ENCODE data around the gene CAPS. TPM values are rescaled to one million over a fixed set of nuclear protein-coding genes. Genes with fewer than 3 reads are reported as not detected.

The CAPS gene
- total RNA-seq = 1.9 and 3.5 TPM in 2 replicates

DNA sequence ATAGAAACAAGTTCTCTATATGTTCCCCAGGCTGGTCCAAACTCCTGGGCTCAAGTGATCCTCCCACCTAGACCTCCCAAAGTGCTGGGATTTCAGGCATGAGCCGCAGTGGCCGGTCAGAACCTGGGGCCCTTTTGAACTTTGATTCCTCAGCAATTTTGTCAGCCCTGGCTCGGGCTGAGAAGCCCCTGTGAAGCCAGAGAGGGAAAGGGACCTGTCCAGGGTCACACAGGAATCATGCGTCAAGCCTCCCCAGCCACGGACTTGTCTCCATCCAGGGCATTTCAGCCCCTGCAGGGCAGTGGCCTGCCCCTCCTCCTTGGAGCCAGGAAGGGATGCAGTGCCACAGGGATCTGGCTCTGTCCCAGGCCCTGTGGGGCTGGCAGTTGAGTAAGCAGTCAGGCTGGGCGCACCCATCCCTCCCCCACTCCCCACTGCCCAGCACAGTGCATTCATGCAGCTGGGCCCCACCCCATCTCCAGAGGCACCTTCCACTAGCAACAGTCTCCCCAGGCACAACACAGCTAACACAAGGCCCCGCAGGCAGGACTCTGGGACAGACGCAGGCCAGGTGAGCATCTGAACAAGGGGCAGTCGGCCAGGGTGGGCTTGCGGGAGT, at the start of gene CAPS:
Gene CAPS (plus strand): TSS at position 516 of the 619 bp plus-strand sequence. CDS start 153 bp downstream, outside the sequence.

DNA sequence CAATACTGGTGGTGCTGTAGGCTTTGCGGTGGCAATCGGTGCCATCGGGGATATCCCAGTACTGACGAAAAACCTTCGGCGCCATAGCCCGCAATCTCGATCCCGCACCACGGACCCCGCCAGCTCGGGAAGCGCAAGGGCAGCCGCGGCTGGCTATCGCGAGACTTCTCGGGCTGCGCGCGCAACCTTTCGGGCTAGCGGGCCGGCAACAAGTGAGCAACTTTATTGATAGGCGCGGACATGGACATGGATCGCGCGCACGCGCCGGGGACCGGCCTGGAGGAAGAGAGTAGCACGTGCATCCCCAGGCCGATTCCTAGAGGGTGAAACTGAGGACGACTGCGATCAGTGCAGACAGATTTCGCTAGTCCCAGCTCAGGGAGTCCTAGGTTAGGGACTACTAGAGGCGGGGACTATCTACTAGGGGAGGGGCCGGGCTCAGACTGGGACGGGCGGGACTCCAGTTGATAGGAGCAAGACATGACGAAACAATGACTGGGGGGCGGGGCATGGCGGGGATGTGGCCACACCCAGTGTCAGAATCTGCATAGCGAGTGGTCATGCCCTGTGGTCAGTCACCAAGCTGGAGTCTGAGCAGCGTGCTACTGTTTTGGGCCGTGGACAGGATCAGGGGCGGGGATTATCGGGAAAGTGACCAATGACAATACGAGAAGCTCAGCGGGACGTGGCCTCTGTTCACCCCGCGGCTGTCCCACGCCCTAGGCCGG, 10.3 kb upstream of the CAPS start, which contains the start of gene NDUFA11:
Gene NDUFA11 (minus strand): TSS at position 167 of the 728 bp plus-strand sequence. CDS start 82 bp downstream, at position 85.

DNA sequence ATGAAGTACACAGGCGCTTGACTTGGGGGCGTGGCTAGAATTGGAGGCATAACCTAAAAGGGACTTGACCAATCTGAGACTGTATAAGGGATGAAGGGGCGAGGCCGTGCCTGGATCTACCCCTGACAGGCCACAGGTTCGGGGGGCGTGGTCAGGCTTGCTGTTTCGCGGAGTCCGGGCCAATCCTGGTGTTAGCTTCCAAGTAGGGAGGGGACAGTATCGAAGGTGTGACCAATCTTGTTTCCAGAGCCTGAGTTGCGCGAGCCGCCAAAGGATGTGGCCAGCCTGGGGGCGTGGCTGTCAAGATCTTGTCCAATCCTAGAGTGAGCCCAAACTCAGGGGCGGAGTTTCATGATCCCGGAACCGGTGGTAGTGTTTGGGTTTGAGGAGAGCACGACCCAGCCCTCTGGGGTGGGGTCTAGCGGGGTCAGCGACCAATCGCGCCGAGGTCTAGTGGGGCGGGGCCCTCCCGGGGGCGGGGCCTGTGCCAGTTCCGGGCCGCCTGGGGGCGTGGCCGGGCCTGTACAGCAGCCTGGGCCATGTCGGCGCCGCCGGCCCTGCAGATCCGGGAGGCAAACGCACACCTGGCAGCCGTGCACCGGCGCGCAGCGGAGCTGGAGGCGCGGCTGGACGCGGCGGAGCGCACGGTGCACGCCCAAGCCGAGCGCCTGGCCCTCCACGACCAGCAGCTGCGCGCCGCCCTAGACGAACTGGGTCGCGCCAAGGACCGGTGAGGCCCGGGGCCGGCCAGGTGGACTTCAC, 9.5 kb upstream of the CAPS start, which contains the start of gene VMAC:
Gene VMAC (plus strand): TSS at position 521 of the 762 bp plus-strand sequence. CDS start 19 bp downstream, at position 540.

Other genes with a start within 250 kb of the CAPS start
- 23.2 and 39.2 TPM in 2 replicates for gene MICOS13, start 233.7 kb upstream of the CAPS start, total RNA-seq
- gene HSD11B1L, start 233.2 kb upstream of the CAPS start, total RNA-seq = 6.3 and 8.1 TPM in 2 replicates
- 360 and 493 TPM in 2 replicates for gene RPL36, start 224.0 kb upstream of the CAPS start, total RNA-seq
- gene LONP1, start 194.1 kb upstream of the CAPS start, total RNA-seq = 58.9 and 92.1 TPM in 2 replicates
- gene CATSPERD, start 193.6 kb upstream of the CAPS start, total RNA-seq = not detected in 2 replicates
- 0.13 and 0.32 TPM in 2 replicates for gene PRR22, start 129.5 kb upstream of the CAPS start, total RNA-seq
- gene DUS3L, start 123.1 kb upstream of the CAPS start, total RNA-seq = 21.2 and 23.5 TPM in 2 replicates
- gene NRTN, start 109.2 kb upstream of the CAPS start, total RNA-seq = 0.25 and 0.32 TPM in 2 replicates
- gene FUT6, start 74.6 kb upstream of the CAPS start, total RNA-seq = not detected in 2 replicates
- gene FUT3, start 62.8 kb upstream of the CAPS start, total RNA-seq = not detected in 2 replicates
- gene FUT5, start 43.7 kb upstream of the CAPS start, total RNA-seq = not detected in 2 replicates
- 193 and 269 TPM in 2 replicates for gene NDUFA11, start 10.5 kb upstream of the CAPS start, total RNA-seq
- 3.7 and 5.8 TPM in 2 replicates for gene VMAC, start 9.4 kb upstream of the CAPS start, total RNA-seq
- 25.1 and 41.5 TPM in 2 replicates for gene RANBP3, start 63.9 kb downstream of the CAPS start, total RNA-seq
- 1.3 and 6.5 TPM in 2 replicates for gene RFX2, start 196.2 kb downstream of the CAPS start, total RNA-seq
- not detected in 2 replicates for gene ACSBG2, start 221.4 kb downstream of the CAPS start, total RNA-seq

Data from bladder microvascular endothelial cell (primary cell).